Nephron (organoid): Measurements from ENCODE around the gene NGB.

ENCODE experiments used
- H3K27ac Mint-ChIP-seq, 3 experiments: 2 replicates each; pipeline ENCODE4 v1.8.0; 2020; ENCODE audit warnings: mixed read lengths in 3 of 3, mild to moderate bottlenecking in 2 of 3, moderate library complexity in 1 of 3
- H3K27me3 Mint-ChIP-seq: 2 replicates; pipeline ENCODE4 v1.8.0; 2021; ENCODE audit warnings: low read depth, mild to moderate bottlenecking, moderate library complexity, mixed read lengths
- H3K36me3 Mint-ChIP-seq: 2 replicates; pipeline ENCODE4 v1.8.0; 2020; ENCODE audit warnings: low read depth, mixed read lengths
- H3K4me1 Mint-ChIP-seq: 2 replicates; pipeline ENCODE4 v1.8.0; 2020; ENCODE audit warnings: mixed read lengths
- H3K4me3 Mint-ChIP-seq, 3 experiments: 2 replicates each; pipeline ENCODE4 v1.8.0; 2020; ENCODE audit warnings: mild to moderate bottlenecking in 3 of 3, mixed read lengths in 3 of 3, moderate library complexity in 2 of 3
- H3K9me3 Mint-ChIP-seq: 2 replicates; pipeline ENCODE4 v1.8.0; 2020; ENCODE audit warnings: mixed read lengths
- TF ChIP-seq, protein P1 (sequence below), 3 experiments: fragments of 200-600 bp; sonication (generic); IDR thresholded peaks; one replicate each; pipeline ENCODE4 v1.5.0; 2021; ENCODE audit warnings: antibody characterized with exemption in 3 of 3; ENCODE audit not compliant: unreplicated experiment in 3 of 3

NGB gene

DNA sequence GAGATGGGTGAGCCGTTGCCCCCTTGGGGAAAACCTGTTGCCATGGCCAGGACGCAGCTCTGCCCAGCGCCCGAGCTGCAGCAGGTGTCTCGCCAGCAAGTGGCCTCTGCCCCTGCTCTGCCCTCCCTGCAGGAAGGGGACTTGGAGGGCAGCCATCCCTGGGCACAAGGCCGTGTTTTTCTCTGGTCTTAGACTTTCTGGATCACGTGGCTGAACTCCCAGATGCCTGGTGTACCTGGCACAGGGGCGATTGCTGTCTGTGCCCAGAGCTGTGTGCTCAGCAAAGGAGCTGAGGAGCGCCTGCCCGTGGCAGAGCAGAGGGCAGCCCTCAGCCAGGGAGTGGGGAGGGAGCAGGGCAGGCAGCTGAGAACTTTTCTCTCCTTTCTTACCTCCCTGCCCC lies 51.4 kb downstream of the NGB start:
- Mint-ChIP-seq H3K9me3 (no peaks in the 10 kb centered on the region), H3K36me3 (no peaks in the 10 kb centered on the region)
- TF ChIP-seq, protein P1, sequence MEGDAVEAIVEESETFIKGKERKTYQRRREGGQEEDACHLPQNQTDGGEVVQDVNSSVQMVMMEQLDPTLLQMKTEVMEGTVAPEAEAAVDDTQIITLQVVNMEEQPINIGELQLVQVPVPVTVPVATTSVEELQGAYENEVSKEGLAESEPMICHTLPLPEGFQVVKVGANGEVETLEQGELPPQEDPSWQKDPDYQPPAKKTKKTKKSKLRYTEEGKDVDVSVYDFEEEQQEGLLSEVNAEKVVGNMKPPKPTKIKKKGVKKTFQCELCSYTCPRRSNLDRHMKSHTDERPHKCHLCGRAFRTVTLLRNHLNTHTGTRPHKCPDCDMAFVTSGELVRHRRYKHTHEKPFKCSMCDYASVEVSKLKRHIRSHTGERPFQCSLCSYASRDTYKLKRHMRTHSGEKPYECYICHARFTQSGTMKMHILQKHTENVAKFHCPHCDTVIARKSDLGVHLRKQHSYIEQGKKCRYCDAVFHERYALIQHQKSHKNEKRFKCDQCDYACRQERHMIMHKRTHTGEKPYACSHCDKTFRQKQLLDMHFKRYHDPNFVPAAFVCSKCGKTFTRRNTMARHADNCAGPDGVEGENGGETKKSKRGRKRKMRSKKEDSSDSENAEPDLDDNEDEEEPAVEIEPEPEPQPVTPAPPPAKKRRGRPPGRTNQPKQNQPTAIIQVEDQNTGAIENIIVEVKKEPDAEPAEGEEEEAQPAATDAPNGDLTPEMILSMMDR (IDR thresholded peaks at IDR 0.05; ENCODE audit: unreplicated experiment in 3 of 3) = no peak

GRCh38 chr14:77217551-77217950 lies 53.5 kb downstream of the NGB start:
- Mint-ChIP-seq H3K4me3 (no peak overlapping the region), H3K27ac (no peak overlapping the region), H3K9me3 (no peaks in the 10 kb centered on the region), H3K36me3 (no peaks in the 10 kb centered on the region), H3K4me1 (no peaks in the 10 kb centered on the region), H3K27me3 (peaks cover 60% of the 10 kb centered on the region)
- TF ChIP-seq, protein P1 (IDR thresholded peaks at IDR 0.05; ENCODE audit: unreplicated experiment in 3 of 3) = no peak

More for the DNA sequence above, 51.4 kb downstream of the NGB start:
- Mint-ChIP-seq H3K4me1 (no peaks in the 10 kb centered on the region), H3K27me3 (peaks cover 65% of the 10 kb centered on the region), H3K4me3 (no peak overlapping the region), H3K27ac (no peak overlapping the region)
